Panc1 (cell line): ENCODE measurements around the gene CCDC6.

Source experiments
- SIN3A ChIP-seq: IDR thresholded peaks from 2 replicates; pipeline ENCODE4 v1.6.1; 2012; ENCODE audit warnings: low read depth, mild to moderate bottlenecking, low read length, moderate library complexity, borderline replicate concordance; ENCODE audit not compliant: insufficient read depth
- TF ChIP-seq, protein P1 (sequence below): fragments of 450-650 bp; IDR thresholded peaks from 2 replicates; pipeline ENCODE4 v1.5.1; 2017; ENCODE audit warnings: mild to moderate bottlenecking
- TF ChIP-seq, protein P2 (sequence below), 2 experiments: IDR thresholded peaks; 2 replicates each; pipeline ENCODE4 v1.6.1; 2011 to 2012; ENCODE audit warnings: low read depth in 2 of 2, control low read depth in 1 of 2, low read length in 1 of 2, mild to moderate bottlenecking in 1 of 2, moderate library complexity in 1 of 2; ENCODE audit not compliant: insufficient read depth in 1 of 2

DNA sequence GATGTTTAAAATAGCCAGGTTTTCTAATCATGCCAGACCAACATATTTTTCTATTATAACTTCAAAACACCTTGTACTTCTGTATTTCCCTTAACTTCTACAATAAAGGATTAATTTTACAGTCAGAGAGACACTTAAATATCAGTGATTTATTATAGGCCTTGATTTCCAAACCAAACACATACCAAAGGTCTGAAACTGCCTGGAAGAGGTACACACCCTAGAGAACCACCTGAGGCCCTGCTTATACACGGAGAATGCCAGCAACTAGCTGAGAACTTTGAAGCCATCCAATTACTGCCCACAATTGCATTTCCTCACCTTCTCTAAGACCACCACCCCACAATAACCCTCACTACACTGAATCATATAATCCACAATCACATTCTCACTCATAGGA is 4.9 kb downstream of the CCDC6 start:
- TF ChIP-seq, protein P1, sequence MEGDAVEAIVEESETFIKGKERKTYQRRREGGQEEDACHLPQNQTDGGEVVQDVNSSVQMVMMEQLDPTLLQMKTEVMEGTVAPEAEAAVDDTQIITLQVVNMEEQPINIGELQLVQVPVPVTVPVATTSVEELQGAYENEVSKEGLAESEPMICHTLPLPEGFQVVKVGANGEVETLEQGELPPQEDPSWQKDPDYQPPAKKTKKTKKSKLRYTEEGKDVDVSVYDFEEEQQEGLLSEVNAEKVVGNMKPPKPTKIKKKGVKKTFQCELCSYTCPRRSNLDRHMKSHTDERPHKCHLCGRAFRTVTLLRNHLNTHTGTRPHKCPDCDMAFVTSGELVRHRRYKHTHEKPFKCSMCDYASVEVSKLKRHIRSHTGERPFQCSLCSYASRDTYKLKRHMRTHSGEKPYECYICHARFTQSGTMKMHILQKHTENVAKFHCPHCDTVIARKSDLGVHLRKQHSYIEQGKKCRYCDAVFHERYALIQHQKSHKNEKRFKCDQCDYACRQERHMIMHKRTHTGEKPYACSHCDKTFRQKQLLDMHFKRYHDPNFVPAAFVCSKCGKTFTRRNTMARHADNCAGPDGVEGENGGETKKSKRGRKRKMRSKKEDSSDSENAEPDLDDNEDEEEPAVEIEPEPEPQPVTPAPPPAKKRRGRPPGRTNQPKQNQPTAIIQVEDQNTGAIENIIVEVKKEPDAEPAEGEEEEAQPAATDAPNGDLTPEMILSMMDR: no peak
- no peak for TF ChIP-seq SIN3A
- TF ChIP-seq, protein P2, sequence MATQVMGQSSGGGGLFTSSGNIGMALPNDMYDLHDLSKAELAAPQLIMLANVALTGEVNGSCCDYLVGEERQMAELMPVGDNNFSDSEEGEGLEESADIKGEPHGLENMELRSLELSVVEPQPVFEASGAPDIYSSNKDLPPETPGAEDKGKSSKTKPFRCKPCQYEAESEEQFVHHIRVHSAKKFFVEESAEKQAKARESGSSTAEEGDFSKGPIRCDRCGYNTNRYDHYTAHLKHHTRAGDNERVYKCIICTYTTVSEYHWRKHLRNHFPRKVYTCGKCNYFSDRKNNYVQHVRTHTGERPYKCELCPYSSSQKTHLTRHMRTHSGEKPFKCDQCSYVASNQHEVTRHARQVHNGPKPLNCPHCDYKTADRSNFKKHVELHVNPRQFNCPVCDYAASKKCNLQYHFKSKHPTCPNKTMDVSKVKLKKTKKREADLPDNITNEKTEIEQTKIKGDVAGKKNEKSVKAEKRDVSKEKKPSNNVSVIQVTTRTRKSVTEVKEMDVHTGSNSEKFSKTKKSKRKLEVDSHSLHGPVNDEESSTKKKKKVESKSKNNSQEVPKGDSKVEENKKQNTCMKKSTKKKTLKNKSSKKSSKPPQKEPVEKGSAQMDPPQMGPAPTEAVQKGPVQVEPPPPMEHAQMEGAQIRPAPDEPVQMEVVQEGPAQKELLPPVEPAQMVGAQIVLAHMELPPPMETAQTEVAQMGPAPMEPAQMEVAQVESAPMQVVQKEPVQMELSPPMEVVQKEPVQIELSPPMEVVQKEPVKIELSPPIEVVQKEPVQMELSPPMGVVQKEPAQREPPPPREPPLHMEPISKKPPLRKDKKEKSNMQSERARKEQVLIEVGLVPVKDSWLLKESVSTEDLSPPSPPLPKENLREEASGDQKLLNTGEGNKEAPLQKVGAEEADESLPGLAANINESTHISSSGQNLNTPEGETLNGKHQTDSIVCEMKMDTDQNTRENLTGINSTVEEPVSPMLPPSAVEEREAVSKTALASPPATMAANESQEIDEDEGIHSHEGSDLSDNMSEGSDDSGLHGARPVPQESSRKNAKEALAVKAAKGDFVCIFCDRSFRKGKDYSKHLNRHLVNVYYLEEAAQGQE (IDR thresholded peaks at IDR 0.05; ENCODE audit: insufficient read depth in 1 of 2, low read depth in 2 of 2, low read length in 1 of 2): no peak
